GM11168 (cell line): ENCODE measurements around the gene PPME1.

Experiments
- in situ Hi-C: fragments of 300-500 bp; cut with MboI; formaldehyde crosslinking; loops from one replicate; pipeline ENCODE4 v1.12.0; 2022; ENCODE audit warnings: low sequenced_read_pairs; ENCODE audit not compliant: unreplicated experiment

PPME1 gene

DNA sequence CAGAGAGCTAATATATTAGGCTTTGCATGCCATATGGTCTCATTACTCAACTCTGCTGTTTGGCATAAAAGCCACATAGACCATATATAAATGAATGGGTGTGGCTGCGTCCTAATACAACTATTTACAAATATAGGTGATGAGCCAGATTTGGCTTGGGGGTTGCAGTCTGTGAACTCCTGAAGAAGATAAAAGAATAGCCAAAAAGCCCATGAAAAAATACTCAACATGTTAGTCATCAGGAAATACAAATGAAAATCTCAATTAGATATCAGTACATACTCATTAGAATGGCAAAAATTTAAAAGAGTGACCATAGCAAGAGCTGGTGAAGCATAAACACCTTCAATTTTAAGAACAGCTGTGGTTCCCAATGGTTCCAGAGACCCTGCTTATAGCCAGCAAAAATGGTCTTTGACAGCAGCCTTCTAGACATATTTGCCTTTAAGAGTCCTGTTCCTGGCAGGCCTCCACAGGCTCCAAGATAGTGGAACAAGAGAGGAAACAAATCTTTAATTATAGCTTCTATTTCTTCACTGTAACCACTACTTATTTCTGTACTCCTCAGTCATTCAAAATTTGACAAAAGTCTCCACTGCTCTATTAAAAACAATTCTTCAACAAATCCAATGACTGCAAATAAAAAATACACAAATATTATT is 16.3 kb upstream of the PPME1 start:
- in situ Hi-C loops: no loop called here

- in situ Hi-C loops: no loop called here
These were observed 13.9 kb upstream of the PPME1 start for GRCh38 chr11:74157169-74157568.

GRCh38 chr11:74159642-74160041 is 11.4 kb upstream of the PPME1 start:
- in situ Hi-C loops: no loop called here

GRCh38 chr11:74162681-74163467 is 8.2 kb upstream of the PPME1 start:
- in situ Hi-C loops: no loop called here

DNA sequence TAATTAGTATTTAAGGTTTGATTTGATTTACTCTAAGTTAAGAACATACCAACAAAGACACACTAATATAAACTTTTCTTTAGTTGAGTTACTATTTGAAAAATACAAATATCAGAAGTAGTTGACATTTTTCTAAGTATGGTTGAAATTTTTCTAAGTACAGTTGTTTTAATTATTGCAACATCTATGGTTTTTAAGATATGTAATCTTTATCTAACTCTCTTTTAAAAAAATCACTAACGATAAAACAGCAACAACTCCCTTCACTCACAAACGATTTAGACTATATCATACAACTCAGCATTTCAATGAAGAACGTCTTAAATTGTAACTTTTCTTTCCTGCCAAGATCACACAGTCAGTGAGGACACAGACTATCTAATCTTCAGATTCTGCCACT is 2.3 kb upstream of the PPME1 start:
- in situ Hi-C loops: no loop called here

- in situ Hi-C loops: no loop called here
These were observed 1.2 kb upstream of the PPME1 start for GRCh38 chr11:74169738-74170458.

DNA sequence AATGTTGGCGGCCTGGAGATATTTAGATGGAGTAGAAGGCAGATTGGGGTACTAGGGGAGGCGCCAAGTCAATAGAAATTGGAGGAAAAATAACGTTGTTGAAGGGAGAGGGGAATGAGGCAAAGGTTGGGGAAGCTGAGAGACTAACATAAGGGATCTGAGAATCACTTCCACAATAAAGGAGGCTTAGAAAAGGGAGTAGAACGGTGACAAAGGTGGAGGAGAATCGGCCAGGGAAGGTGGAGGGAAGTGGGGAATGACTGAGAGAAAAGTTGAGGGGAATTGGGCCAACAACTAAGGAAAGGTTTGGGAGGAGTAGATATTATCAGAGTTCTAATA is 510 bp downstream of the PPME1 start:
- in situ Hi-C loops: no loop called here

DNA sequence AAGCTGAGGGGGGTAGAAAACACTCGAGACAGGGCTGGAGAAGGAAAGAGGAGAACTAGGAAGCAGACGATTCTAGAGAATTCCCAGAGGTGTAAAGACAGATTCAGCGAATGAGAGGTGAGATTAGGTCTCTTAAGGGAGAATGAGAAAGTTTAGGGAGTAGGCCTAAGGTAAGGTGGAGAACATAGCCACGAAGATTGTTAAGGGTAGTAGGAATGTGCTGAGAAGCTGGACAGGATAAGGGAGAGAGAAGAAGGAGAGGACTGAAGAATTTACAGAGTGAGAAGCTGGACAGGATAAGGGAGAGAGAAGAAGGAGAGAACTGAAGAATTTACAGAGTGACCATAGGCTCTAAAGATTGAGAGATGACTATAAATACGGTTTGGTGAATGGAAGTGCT is 908 bp downstream of the PPME1 start:
- in situ Hi-C loops: no loop called here

- in situ Hi-C loops: no loop called here
These were observed 4.8 kb downstream of the PPME1 start for GRCh38 chr11:74175920-74176319.

DNA sequence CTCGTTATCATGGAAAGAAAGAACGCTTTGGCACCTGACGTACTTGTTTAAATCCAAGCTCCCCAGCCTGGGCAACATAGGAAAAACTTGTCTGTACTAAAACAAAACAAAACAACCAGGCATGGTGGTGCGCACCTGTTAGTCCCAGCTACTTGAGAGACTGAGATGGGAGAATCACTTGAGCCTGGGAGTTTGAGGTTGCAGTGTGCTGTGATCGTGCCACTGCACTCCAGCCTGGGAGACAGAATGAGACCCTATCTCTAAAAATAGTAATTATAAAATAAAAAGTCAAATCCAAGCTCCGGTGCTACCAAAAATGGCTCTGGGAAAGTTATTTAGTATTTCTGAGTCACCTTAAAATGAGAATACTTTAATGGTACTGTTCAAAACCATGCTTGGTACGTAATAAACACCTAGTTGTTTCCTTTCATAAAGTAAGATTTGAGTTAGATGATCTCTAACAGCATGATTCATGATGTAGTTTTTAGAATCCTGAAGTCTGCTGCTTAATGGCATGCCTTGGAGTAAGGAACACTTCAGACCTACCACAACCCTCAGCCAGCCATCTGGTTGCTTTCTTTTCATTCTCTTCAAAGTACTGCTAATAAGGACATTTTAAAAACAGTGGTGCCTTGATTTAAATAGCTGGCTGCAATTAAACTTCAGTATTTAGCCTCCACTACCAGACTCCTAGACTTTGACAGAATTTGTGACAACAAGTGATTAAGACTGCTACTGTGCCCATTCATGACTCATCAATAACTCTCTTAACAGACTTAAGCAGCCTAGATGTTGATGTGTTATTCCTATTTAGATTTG is 8.4 kb downstream of the PPME1 start:
- in situ Hi-C loops: no loop called here

DNA sequence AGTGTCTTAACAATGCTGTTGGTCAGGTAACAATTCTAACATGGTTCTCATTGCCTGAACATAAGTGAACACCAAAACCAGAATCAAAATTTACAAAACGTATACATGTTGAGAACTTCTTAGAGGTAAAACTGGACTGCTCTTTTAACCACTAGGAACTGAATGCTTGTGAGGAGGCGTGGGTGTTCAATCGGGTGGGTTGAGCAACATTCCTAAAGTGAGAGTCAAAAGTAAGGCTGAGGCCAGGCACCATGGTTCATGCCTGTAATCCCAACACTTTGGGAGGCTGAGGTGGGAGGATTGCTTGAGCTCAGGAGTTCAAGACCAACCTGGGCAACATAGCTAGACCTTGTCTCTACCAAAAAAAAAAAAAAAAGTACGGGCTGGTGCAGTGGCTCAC is 11.5 kb downstream of the PPME1 start:
- in situ Hi-C loops: no loop called here

- in situ Hi-C loops: no loop called here
These were observed 14.2 kb downstream of the PPME1 start for GRCh38 chr11:74185285-74185684.

DNA sequence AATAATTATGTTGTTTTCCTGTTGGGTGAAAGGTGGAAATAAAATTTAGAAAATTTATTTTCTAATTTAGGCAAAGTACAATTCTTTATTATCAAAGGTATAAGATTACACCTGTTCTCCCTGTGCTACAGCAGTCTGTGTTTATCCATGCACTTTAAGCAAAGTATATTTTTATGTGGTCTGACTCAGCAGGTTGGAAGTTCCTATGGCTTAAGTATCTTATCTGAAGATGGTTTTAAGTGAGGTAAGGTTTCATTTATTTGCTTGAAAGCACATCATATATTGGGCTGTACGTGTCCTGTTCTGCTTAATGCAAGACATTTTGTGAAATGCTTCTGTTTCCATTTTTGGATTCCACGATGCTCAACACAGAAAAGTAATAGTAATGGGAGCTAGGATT is 14.6 kb downstream of the PPME1 start:
- in situ Hi-C loops: no loop called here

DNA sequence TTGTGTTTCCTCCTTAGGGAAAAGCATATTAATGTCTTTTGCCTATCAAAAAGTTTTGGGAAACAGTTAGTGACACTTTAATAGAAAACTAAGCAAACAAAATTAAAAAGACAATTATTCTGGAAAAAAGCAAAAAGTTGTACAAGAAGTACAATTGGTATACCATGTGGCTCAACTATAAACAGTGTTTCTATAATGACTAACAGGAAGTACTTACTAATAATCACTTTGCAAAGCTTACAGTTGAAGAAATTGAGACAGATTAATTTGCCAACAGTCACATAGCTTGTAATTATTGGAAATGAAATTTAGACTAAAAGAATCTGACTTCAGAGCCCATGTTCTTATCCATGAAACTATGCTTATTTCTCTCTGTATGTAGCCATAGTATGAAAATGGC is 24.7 kb downstream of the PPME1 start:
- in situ Hi-C loops: no loop called here

- in situ Hi-C loops: no loop called here
These were observed 25.8 kb downstream of the PPME1 start for GRCh38 chr11:74196781-74197486.

GRCh38 chr11:74203966-74204365 is 32.9 kb downstream of the PPME1 start:
- in situ Hi-C loops: no loop called here

DNA sequence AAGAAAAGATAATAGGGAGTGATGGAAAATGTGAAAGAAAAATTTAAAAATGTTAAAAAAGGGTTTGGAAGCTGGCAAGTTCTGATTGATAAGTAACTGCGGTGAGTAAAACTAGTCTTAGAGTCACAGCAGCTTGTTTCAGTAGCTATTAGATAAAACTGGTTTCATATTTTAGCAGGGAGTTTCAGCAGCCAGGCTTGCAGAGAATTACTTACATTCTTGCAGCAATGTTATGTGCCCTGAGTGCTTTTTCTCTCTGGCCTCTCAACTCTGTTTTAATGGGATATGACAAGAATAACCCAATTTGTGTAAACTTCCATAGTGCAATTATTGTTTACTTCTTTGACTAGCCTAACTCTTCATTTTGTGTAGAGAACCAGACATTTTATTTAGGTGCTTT is 33.6 kb downstream of the PPME1 start:
- in situ Hi-C loops: no loop called here

DNA sequence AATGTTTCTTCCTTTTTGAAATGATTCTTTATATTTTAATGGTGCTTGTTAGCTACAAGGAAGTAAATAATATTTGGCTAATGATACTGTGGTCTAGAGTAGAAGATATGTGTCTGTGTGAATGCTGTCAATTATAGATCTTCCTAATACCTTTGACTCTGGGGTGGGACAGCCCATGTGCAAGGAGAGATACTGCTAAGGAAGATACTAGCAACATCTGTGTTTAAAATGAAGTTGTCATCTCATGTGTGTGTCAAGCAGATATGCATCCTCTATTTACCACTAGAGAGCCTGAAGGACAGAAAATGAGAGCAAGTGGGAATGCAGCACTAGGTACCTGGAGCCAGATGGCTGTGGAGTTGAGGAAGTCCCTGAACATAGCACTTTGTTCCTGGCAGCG is 34.1 kb downstream of the PPME1 start:
- in situ Hi-C loops: no loop called here

GRCh38 chr11:74206746-74207145 is 35.7 kb downstream of the PPME1 start:
- in situ Hi-C loops: no loop called here

GRCh38 chr11:74208507-74208906 is 37.4 kb downstream of the PPME1 start:
- in situ Hi-C loops: no loop called here
